CD14-positive monocyte (primary cell): ENCODE measurements around the gene RBFOX2. TPM values are rescaled to one million over a fixed set of nuclear protein-coding genes. Genes with fewer than 3 reads are reported as not detected.

Source experiments
- DNase-seq, 3 donors: peaks; one replicate each; pipeline ENCODE4 v3.0.0-alpha.2; 2011 to 2022
- H2AFZ ChIP-seq: 2 replicates; pipeline ENCODE4 v1.6.0; 2012; ENCODE audit warnings: mild to moderate bottlenecking, low read depth, low read length, inconsistent platforms; ENCODE audit not compliant: insufficient read depth, poor library complexity, severe bottlenecking
- H3K27ac ChIP-seq, 2 donors: 1 replicate in 1 of 2; 2 replicates in 1 of 2; pipeline ENCODE4 v1.5.1; 2012 to 2013; ENCODE audit warnings: low read length in 2 of 2, control low read depth in 1 of 2, inconsistent platforms in 1 of 2, low read depth in 1 of 2, mild to moderate bottlenecking in 1 of 2
- H3K27me3 ChIP-seq, 2 donors: one replicate each; pipeline versions ENCODE4 v1.6.0 to v1.6.1; 2011 to 2013; ENCODE audit warnings: low read length in 2 of 2; ENCODE audit not compliant: control insufficient read depth in 2 of 2, insufficient read depth in 2 of 2
- H3K36me3 ChIP-seq, 2 donors: replicated peaks in 1 of 2; 1 replicate in 1 of 2; 2 replicates in 1 of 2; pipeline versions ENCODE4 v1.5.1 to v1.6.1; 2012 to 2013; ENCODE audit warnings: low read length in 2 of 2, control low read depth in 1 of 2, inconsistent platforms in 1 of 2, mild to moderate bottlenecking in 1 of 2; ENCODE audit not compliant: insufficient read depth in 2 of 2, control insufficient read depth in 1 of 2
- H3K4me1 ChIP-seq, 2 donors: 1 replicate in 1 of 2; 2 replicates in 1 of 2; pipeline versions ENCODE4 v1.5.1 to v1.6.1; 2012 to 2013; ENCODE audit warnings: low read length in 2 of 2, control low read depth in 1 of 2, inconsistent platforms in 1 of 2, mild to moderate bottlenecking in 1 of 2, moderate library complexity in 1 of 2; ENCODE audit not compliant: insufficient read depth in 2 of 2, control insufficient read depth in 1 of 2
- H3K4me2 ChIP-seq: replicated peaks from 2 replicates; pipeline ENCODE3; 2012; ENCODE audit warnings: low read length, moderate library complexity, mild to moderate bottlenecking; ENCODE audit not compliant: poor library complexity, severe bottlenecking; ENCODE audit errors: extremely low read depth
- H3K4me3 ChIP-seq, 3 experiments: fragments of 200-600 bp in 1 of 3; sonication (generic) in 1 of 3; replicated peaks in 1 of 3; 1 replicate in 2 of 3; 2 replicates in 1 of 3; pipeline ENCODE4 v1.5.1; 2011 to 2013; ENCODE audit warnings: low read length in 3 of 3, mild to moderate bottlenecking in 3 of 3, control low read depth in 2 of 3, low read depth in 2 of 3, inconsistent platforms in 1 of 3, moderate library complexity in 1 of 3
- H3K79me2 ChIP-seq: 2 replicates; pipeline ENCODE4 v1.6.0; 2012; ENCODE audit warnings: mild to moderate bottlenecking, control low read depth, inconsistent platforms, low read length, moderate library complexity; ENCODE audit not compliant: insufficient read depth
- H3K9ac ChIP-seq: 2 replicates; pipeline ENCODE4 v1.6.0; 2017; ENCODE audit warnings: low read length, mild to moderate bottlenecking; ENCODE audit not compliant: insufficient read depth, poor library complexity, severe bottlenecking
- H3K9me3 ChIP-seq, 2 donors: replicated peaks in 1 of 2; 1 replicate in 1 of 2; 2 replicates in 1 of 2; pipeline versions ENCODE4 v1.5.1 to v1.6.1; 2012 to 2013; ENCODE audit warnings: low read length in 2 of 2, control low read depth in 1 of 2; ENCODE audit not compliant: control insufficient read depth in 1 of 2, insufficient read depth in 1 of 2
- H4K20me1 ChIP-seq: 2 replicates; pipeline ENCODE4 v1.6.0; 2012; ENCODE audit warnings: mild to moderate bottlenecking, low read length, control low read depth, moderate library complexity; ENCODE audit not compliant: insufficient read depth
- H3K27ac Mint-ChIP-seq, 7 donors: one replicate each; pipeline ENCODE4 v1.8.0; 2020; ENCODE audit warnings: mild to moderate bottlenecking in 7 of 7, mixed read lengths in 7 of 7, moderate library complexity in 6 of 7, inconsistent platforms in 2 of 7
- H3K27me3 Mint-ChIP-seq, 3 donors: one replicate each; pipeline ENCODE4 v1.8.0; 2021 to 2022; ENCODE audit warnings: low read depth in 3 of 3, mild to moderate bottlenecking in 3 of 3, mixed read lengths in 3 of 3, moderate library complexity in 3 of 3, inconsistent platforms in 1 of 3
- H3K36me3 Mint-ChIP-seq, 2 donors: one replicate each; pipeline ENCODE4 v1.8.0; 2020; ENCODE audit warnings: mixed read lengths in 2 of 2, inconsistent platforms in 1 of 2, mild to moderate bottlenecking in 1 of 2
- H3K4me1 Mint-ChIP-seq: one replicate; pipeline ENCODE4 v1.8.0; 2020; ENCODE audit warnings: mild to moderate bottlenecking, mixed read lengths
- H3K4me3 Mint-ChIP-seq, 2 donors: one replicate each; pipeline ENCODE4 v1.8.0; 2020; ENCODE audit warnings: mild to moderate bottlenecking in 2 of 2, mixed read lengths in 2 of 2, moderate library complexity in 1 of 2
- H3K9me3 Mint-ChIP-seq, 7 donors: one replicate each; pipeline ENCODE4 v1.8.0; 2020 to 2022; ENCODE audit warnings: mixed read lengths in 7 of 7, mild to moderate bottlenecking in 6 of 7, moderate library complexity in 6 of 7, inconsistent platforms in 2 of 7
- WGBS: methylation state at CpG from one replicate; pipeline ENCODE4 v1.1.5; 2013; ENCODE audit warnings: missing lambda C conversion rate; ENCODE audit not compliant: insufficient coverage; 5-methylcytosine and 5-hydroxymethylcytosine counted together
- intact Hi-C, 2 donors: fragments of 100-400 bp; cut with micrococcal nuclease; formaldehyde crosslinking; loops; one replicate each; pipeline versions ENCODE4 v1.15.0 to v1.15.1; 2023
- polyA plus RNA-seq, 3 donors: library from polyadenylated mRNA; depleted of rRNA in 1 of 3; unstranded in 2 of 3; stranded (reverse) in 1 of 3; fragments of 300-500 nt in 2 of 3; fragments of >200 nt in 1 of 3; fragmentation: Illumina TruSeq in 2 of 3; gene quantifications; 1 replicate in 2 of 3; 2 replicates in 1 of 3; pipeline ENCODE4 v1.2.3, GENCODE V29; 2012 to 2021
- TF ChIP-seq, protein P1 (sequence below): fragments of 200-600 bp; IDR thresholded peaks from one replicate; pipeline ENCODE4 v1.8.0; 2022; ENCODE audit warnings: antibody characterized with exemption, mild to moderate bottlenecking

Gene RBFOX2
- polyA plus RNA-seq, 3 donors: not detected

DNA sequence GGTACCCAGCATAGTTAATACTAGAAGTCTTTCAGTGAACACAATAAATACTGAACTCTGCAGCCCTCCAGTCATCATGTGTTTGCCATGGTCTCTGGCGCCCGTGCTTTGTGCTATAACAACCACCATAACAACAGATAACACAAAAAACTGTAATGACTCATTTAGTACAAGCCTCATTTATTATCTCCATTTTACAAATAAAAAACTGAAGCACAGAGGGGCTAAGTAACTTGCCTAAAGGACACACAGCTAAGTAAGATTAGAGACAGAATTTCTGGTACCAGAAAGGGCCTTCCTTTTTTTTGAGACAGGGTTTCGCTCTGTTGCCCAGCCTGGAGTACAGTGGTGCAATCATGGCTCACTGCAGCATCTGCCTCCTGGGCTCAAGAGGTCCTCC lies 19.5 kb downstream of the RBFOX2 start:
- 96% methylated on average over 3 of the region's 3 CpGs for WGBS
- H3K27me3 Mint-ChIP-seq: peaks cover 0 to 7% (median 2%) of the 10 kb centered on the region in 3 donors
- H2AFZ ChIP-seq: no peak overlapping the region

GRCh38 chr22:36008565-36008964 lies 20.1 kb downstream of the RBFOX2 start:
- Histone ChIP-seq H3K27me3 (no peaks in the 10 kb centered on the region), H3K79me2 (no peaks in the 10 kb centered on the region), H3K27ac (no peak overlapping the region), H3K9me3 (no peaks in the 10 kb centered on the region), H3K9ac (no peak overlapping the region), H3K36me3 (no peaks in the 10 kb centered on the region), H3K4me2 (no peak overlapping the region), H4K20me1 (no peaks in the 10 kb centered on the region), H2AFZ (no peak overlapping the region), H3K4me3 (no peak overlapping the region), H3K4me1 (no peaks in the 10 kb centered on the region)
- Mint-ChIP-seq H3K36me3 (no peaks in the 10 kb centered on the region), H3K4me3 (no peak overlapping the region), H3K4me1 (no peaks in the 10 kb centered on the region), H3K9me3 (peaks cover 0 to 3% (median 0%) of the 10 kb centered on the region in 7 donors), H3K27ac (no peak overlapping the region), H3K27me3 (peaks cover 0 to 7% (median 2%) of the 10 kb centered on the region in 3 donors)
- intact Hi-C loops: no loop called here
- no CpG with 5 or more reads among the region's 3 CpGs for WGBS
- no peak for DNase-seq
- TF ChIP-seq, protein P1, sequence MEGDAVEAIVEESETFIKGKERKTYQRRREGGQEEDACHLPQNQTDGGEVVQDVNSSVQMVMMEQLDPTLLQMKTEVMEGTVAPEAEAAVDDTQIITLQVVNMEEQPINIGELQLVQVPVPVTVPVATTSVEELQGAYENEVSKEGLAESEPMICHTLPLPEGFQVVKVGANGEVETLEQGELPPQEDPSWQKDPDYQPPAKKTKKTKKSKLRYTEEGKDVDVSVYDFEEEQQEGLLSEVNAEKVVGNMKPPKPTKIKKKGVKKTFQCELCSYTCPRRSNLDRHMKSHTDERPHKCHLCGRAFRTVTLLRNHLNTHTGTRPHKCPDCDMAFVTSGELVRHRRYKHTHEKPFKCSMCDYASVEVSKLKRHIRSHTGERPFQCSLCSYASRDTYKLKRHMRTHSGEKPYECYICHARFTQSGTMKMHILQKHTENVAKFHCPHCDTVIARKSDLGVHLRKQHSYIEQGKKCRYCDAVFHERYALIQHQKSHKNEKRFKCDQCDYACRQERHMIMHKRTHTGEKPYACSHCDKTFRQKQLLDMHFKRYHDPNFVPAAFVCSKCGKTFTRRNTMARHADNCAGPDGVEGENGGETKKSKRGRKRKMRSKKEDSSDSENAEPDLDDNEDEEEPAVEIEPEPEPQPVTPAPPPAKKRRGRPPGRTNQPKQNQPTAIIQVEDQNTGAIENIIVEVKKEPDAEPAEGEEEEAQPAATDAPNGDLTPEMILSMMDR: no peak

More for the DNA sequence above, 19.5 kb downstream of the RBFOX2 start:
- no peaks in the 10 kb centered on the region for H3K36me3 Mint-ChIP-seq
- TF ChIP-seq, protein P1: no peak
- intact Hi-C loops: no loop called here
- H3K4me3 Mint-ChIP-seq: no peak overlapping the region
- Histone ChIP-seq H3K4me1 (no peaks in the 10 kb centered on the region), H3K4me3 (no peak overlapping the region), H4K20me1 (no peaks in the 10 kb centered on the region), H3K9ac (no peak overlapping the region), H3K4me2 (no peak overlapping the region), H3K9me3 (no peaks in the 10 kb centered on the region), H3K36me3 (no peaks in the 10 kb centered on the region), H3K27ac (no peak overlapping the region), H3K79me2 (no peaks in the 10 kb centered on the region), H3K27me3 (no peaks in the 10 kb centered on the region)
- no peak overlapping the region for H3K27ac Mint-ChIP-seq
- no peaks in the 10 kb centered on the region for H3K4me1 Mint-ChIP-seq
- H3K9me3 Mint-ChIP-seq: peaks cover 0 to 2% (median 0%) of the 10 kb centered on the region in 7 donors
- no peak for DNase-seq
